Muscle of back (tissue), 10 donors: Measurements from ENCODE around the gene D2HGDH. TPM values are rescaled to one million over a fixed set of nuclear protein-coding genes. Genes with fewer than 3 reads are reported as not detected.

Experiments used
- polyA plus RNA-seq, 10 donors: library from polyadenylated mRNA; unstranded; fragments of 120-200 nt; gene quantifications; one replicate each; pipeline ENCODE4 v1.2.1, GENCODE V29; 2013; ENCODE audit not compliant: insufficient read length in 10 of 10

Gene D2HGDH
- polyA plus RNA-seq, 10 donors, result 15.2 to 32.4 (median 18.1) TPM

Other genes with a start within 250 kb of the D2HGDH start
- 100 to 1,000 TPM; 242 to 298 (median 267) TPM for gene STK25, start 226.0 kb upstream of the D2HGDH start, polyA plus RNA-seq
- gene BOK, start 175.9 kb upstream of the D2HGDH start, polyA plus RNA-seq, result 10 to 100 TPM; 41.3 to 61.7 (median 52.5) TPM
- gene THAP4, start 97.5 kb upstream of the D2HGDH start, polyA plus RNA-seq, result 10 to 100 TPM; 36.7 to 43.5 (median 39.1) TPM
- gene ATG4B, start 96.9 kb upstream of the D2HGDH start, polyA plus RNA-seq, result 10 to 100 TPM; 41.8 to 67.7 (median 51.1) TPM
- 10 to 100 TPM; 21.9 to 33.4 (median 24.0) TPM for gene DTYMK, start 47.8 kb upstream of the D2HGDH start, polyA plus RNA-seq
- gene ING5, start 32.6 kb upstream of the D2HGDH start, polyA plus RNA-seq, result 10 to 100 TPM; 15.9 to 31.1 (median 21.5) TPM
- under 1 TPM in 3 of 10 donors, not detected in 7; 0.15 to 0.26 (median 0.17) TPM for gene GAL3ST2, start 42.2 kb downstream of the D2HGDH start, polyA plus RNA-seq
- gene NEU4, start 74.6 kb downstream of the D2HGDH start, polyA plus RNA-seq, result 1 to 10 TPM; 3.0 to 8.5 (median 4.5) TPM
- under 1 TPM in 8 of 10 donors, not detected in 2; 0.08 to 0.70 (median 0.15) TPM for gene PDCD1, start 124.3 kb downstream of the D2HGDH start, polyA plus RNA-seq
- under 1 TPM in 3 of 10 donors, not detected in 7; 0.05 to 0.12 (median 0.07) TPM for gene RTP5, start 135.1 kb downstream of the D2HGDH start, polyA plus RNA-seq